Measurements from ENCODE around the gene KRT34. TPM values are rescaled to one million over a fixed set of nuclear protein-coding genes. Genes with fewer than 3 reads are reported as not detected.

The KRT34 gene
- total RNA-seq, 1 experiment from 2014 or later, result 5.1 TPM

DNA sequence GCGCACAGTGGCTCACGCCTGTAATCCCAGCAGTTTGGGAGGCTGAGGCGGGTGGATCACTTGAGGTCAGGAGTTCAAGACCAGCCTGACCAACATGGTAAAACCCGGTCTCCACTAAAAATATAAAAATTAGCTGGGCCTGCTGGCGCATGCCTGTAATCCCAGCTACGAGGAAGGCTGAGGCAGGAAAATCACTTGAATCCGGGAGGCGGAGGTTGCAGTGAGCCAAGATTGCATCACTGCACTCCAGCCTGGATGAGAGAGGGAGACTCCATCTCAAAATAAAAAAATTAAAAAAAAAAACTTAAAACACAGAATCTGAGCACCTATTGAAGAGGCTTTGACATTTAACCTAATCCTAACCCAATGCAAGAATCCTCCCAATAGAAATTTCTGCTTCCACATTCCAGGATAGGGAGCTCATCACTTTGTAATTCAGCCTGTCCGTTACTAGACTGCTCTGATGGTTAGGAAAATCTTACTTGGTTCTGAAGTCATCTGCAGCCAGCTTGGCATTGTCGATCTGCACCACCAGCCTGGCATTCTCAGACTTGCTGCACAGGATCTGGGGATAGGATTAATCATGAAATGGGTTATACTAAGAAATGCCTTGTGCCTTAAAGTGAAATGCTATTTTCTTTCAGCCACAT lies 14.6 kb downstream of the KRT34 start:
- TF ChIP-seq, protein P1, sequence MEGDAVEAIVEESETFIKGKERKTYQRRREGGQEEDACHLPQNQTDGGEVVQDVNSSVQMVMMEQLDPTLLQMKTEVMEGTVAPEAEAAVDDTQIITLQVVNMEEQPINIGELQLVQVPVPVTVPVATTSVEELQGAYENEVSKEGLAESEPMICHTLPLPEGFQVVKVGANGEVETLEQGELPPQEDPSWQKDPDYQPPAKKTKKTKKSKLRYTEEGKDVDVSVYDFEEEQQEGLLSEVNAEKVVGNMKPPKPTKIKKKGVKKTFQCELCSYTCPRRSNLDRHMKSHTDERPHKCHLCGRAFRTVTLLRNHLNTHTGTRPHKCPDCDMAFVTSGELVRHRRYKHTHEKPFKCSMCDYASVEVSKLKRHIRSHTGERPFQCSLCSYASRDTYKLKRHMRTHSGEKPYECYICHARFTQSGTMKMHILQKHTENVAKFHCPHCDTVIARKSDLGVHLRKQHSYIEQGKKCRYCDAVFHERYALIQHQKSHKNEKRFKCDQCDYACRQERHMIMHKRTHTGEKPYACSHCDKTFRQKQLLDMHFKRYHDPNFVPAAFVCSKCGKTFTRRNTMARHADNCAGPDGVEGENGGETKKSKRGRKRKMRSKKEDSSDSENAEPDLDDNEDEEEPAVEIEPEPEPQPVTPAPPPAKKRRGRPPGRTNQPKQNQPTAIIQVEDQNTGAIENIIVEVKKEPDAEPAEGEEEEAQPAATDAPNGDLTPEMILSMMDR (conservative IDR thresholded peaks at IDR 0.05; ENCODE audit: low read depth, low read length), result no peak
- no peak for TF ChIP-seq EZH2 (IDR thresholded peaks at IDR 0.05; ENCODE audit: low read length, unreplicated experiment)
- no peak for TF ChIP-seq EZH2phosphoT487 (IDR thresholded peaks at IDR 0.05; ENCODE audit: borderline replicate concordance, low read length)
- no peak overlapping the region for H3K27ac ChIP-seq (ENCODE audit: low read length)
- no peak for ATAC-seq
- no peak overlapping the region for H3K9ac ChIP-seq (ENCODE audit: low read length)
- no peaks in the 10 kb centered on the region for H4K20me1 ChIP-seq (ENCODE audit: low read length)
- CTCF ChIA-PET, result no interaction called here
- H3K4me1 ChIP-seq (ENCODE audit: insufficient read depth, low read length), result no peaks in the 10 kb centered on the region; the same call in 1 of the 2 replicates
- intact Hi-C loops (cut with micrococcal nuclease), result no loop called here
- POLR2A ChIA-PET (ENCODE audit: unreplicated experiment), result no interaction called here
- no peaks in the 10 kb centered on the region for H3K36me3 ChIP-seq (ENCODE audit: low read depth, low read length)
- DNase-seq, result peak; percentile 32
- no TSS peak for BruUV-seq (replicated peaks)
- H3F3A ChIP-seq (ENCODE audit: low read length, unreplicated experiment), result no peaks in the 10 kb centered on the region
- H3K79me2 ChIP-seq (ENCODE audit: low read length), result no peaks in the 10 kb centered on the region
- H3K9me2 ChIP-seq (replicated peaks; ENCODE audit: low read length), result no peaks in the 10 kb centered on the region
- H3K4me2 ChIP-seq (ENCODE audit: low read length), result no peak overlapping the region
- no peak overlapping the region for H2AFZ ChIP-seq (ENCODE audit: low read length)
- no peak overlapping the region for H3K4me3 ChIP-seq (ENCODE audit: low read length)
- H3K27me3 ChIP-seq (ENCODE audit: low read length), result no peaks in the 10 kb centered on the region
- no peaks in the 10 kb centered on the region for H3K9me3 ChIP-seq (ENCODE audit: low read length)

DNA sequence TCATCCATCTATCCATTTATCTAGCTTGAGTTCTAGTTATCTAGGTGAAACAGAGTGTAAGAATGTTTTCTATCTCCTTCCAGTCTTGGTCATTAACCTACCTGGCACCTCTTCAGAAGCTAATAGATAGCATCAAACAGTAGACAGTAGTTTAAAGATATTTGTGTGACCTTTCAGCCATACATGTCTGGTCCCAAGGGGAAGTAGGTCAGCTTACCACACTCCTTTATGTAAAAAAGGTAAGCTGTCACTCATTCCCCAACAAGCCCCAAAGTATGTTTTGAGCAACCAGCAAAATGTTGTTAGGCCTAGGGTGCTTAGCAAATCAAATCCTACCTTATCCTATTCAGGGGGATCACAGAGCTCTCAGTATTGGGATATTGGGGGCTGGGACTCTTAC lies 16.0 kb downstream of the KRT34 start:
- no peaks in the 10 kb centered on the region for H4K20me1 ChIP-seq (ENCODE audit: low read length)
- H3K36me3 ChIP-seq (ENCODE audit: low read depth, low read length), result no peaks in the 10 kb centered on the region
- H3K27me3 ChIP-seq (ENCODE audit: low read length), result no peaks in the 10 kb centered on the region
- H3K4me3 ChIP-seq (ENCODE audit: low read length), result no peak overlapping the region
- H3K9me3 ChIP-seq (ENCODE audit: low read length), result no peaks in the 10 kb centered on the region
- intact Hi-C loops (cut with micrococcal nuclease), result no loop called here
- H3K27ac ChIP-seq (ENCODE audit: low read length), result no peak overlapping the region
- peaks cover 7% of the 10 kb centered on the region; the same call in 1 of the 2 replicates for H3K4me1 ChIP-seq (ENCODE audit: insufficient read depth, low read length)
- H3K9ac ChIP-seq (ENCODE audit: low read length), result no peak overlapping the region
- no peaks in the 10 kb centered on the region for H3F3A ChIP-seq (ENCODE audit: low read length, unreplicated experiment)
- no peak for TF ChIP-seq EZH2 (IDR thresholded peaks at IDR 0.05; ENCODE audit: low read length, unreplicated experiment)
- TF ChIP-seq EZH2phosphoT487 (IDR thresholded peaks at IDR 0.05; ENCODE audit: borderline replicate concordance, low read length), result no peak
- no peak overlapping the region for H2AFZ ChIP-seq (ENCODE audit: low read length)
- ChIA-PET CTCF (no interaction called here), POLR2A (ENCODE audit: unreplicated experiment) (no interaction called here)
- ATAC-seq, result no peak
- DNase-seq, result no peak
- H3K4me2 ChIP-seq (ENCODE audit: low read length), result no peak overlapping the region
- H3K9me2 ChIP-seq (replicated peaks; ENCODE audit: low read length), result no peaks in the 10 kb centered on the region
- BruUV-seq (replicated peaks), result no TSS peak
- no peaks in the 10 kb centered on the region for H3K79me2 ChIP-seq (ENCODE audit: low read length)

DNA sequence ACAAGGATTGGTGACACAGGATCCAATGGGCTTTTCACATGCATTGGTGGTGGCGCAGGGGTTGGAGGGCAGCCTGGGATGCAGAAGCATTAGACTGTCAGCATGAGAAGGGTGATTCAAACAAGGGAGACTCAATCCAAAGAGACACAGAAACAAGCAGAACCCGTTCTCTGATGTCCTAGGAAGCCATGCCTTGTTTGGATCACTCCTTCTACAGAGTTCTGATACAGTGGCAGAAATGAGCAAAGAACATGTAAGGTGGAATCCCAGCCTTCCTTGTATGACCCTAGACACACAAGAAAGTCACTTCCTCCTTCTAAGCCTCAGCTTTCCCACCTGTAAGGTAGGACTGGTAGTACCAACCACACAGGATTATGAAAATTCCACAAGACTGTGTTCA lies 18.2 kb downstream of the KRT34 start:
- H3K27ac ChIP-seq (ENCODE audit: low read length), result no peak overlapping the region
- no peak overlapping the region for H3K4me3 ChIP-seq (ENCODE audit: low read length)
- TF ChIP-seq, protein P1 (conservative IDR thresholded peaks at IDR 0.05; ENCODE audit: low read depth, low read length), result no peak
- no peak for TF ChIP-seq EZH2 (IDR thresholded peaks at IDR 0.05; ENCODE audit: low read length, unreplicated experiment)
- TF ChIP-seq EZH2phosphoT487 (IDR thresholded peaks at IDR 0.05; ENCODE audit: borderline replicate concordance, low read length), result no peak
- H3K4me2 ChIP-seq (ENCODE audit: low read length), result no peak overlapping the region
- no peak for ATAC-seq
- no peak overlapping the region for H3K9ac ChIP-seq (ENCODE audit: low read length)
- intact Hi-C loops (cut with micrococcal nuclease), result no loop called here
- ChIA-PET CTCF (interaction anchor here (0.7 kb wide), 1 partner anchor 8 kb away, joined by 3 read pairs; no protein-coding TSS in a partner anchor), POLR2A (ENCODE audit: unreplicated experiment) (no interaction called here)
- H3K79me2 ChIP-seq (ENCODE audit: low read length), result no peaks in the 10 kb centered on the region
- no peak for DNase-seq
- no peaks in the 10 kb centered on the region for H4K20me1 ChIP-seq (ENCODE audit: low read length)
- no peaks in the 10 kb centered on the region for H3F3A ChIP-seq (ENCODE audit: low read length, unreplicated experiment)
- H2AFZ ChIP-seq (ENCODE audit: low read length), result no peak overlapping the region
- BruUV-seq (replicated peaks), result no TSS peak
- no peaks in the 10 kb centered on the region for H3K9me2 ChIP-seq (replicated peaks; ENCODE audit: low read length)
- H3K9me3 ChIP-seq (ENCODE audit: low read length), result no peaks in the 10 kb centered on the region
- H3K4me1 ChIP-seq (ENCODE audit: insufficient read depth, low read length), result peaks cover 22% of the 10 kb centered on the region
- H3K27me3 ChIP-seq (ENCODE audit: low read length), result no peaks in the 10 kb centered on the region
- H3K36me3 ChIP-seq (ENCODE audit: low read depth, low read length), result no peaks in the 10 kb centered on the region

Data from PC-3 (cell line).